Skeletal muscle cell (primary cell): ENCODE results near the gene C5orf34.
"Not testable (repeated sequence)": the region's sequence is repeated elsewhere in the genome, so short reads cannot be mapped to it uniquely, and the experiment has no call there.

ENCODE experiments used
- DNase-seq: peaks from one replicate; pipeline ENCODE4 v3.0.0-alpha.2; 2010; ENCODE audit warnings: low read depth
- H3K4me3 ChIP-seq: 2 replicates; pipeline ENCODE4 v1.5.1; 2011; ENCODE audit warnings: low read depth, mild to moderate bottlenecking, control low read depth, low read length, moderate library complexity

The C5orf34 gene, protein sequence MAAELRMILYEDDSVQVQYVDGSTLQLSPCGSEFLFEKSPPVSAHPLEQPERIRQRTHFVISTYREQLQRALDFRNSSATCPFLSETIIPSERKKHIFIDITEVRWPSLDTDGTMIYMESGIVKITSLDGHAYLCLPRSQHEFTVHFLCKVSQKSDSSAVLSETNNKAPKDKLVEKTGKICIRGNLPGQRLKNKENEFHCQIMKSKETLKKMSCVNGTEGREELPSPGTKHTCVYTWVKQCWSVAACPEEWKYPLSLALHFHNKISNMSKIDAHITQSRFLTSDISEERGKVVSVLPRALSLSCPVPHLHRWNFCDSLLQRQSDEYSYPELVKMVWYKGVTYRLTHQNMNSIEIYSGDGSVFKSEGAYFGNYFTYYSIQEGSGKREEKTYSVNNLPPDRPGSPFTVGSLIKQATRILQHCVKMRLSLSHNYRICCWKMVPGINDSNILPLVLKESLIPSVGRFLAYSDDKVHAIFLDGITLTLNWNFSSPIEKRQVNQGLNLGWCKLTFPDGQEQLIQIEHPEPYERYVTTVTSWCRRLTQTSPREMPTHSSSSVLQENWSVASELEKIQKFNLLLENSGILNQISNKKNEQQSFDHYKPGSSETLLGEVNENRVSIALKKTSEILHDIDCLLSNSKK

GRCh38 chr5:43514816-43515677, at the start of gene C5orf34:
TSS of gene C5orf34 (minus strand) at chr5:43515148. CDS start at chr5:43509339, 5,809 bp downstream.
- H3K4me3 ChIP-seq: peak within 1 kb of the TSS; percentile 79
- peak; percentile 81 for DNase-seq

- no peak overlapping the region for H3K4me3 ChIP-seq
- DNase-seq: no peak
Measured at GRCh38 chr5:43564289-43564850, 49.4 kb upstream of the C5orf34 start.

- no peak overlapping the region for H3K4me3 ChIP-seq
- DNase-seq: no peak
Measured at GRCh38 chr5:43563321-43563720, 48.4 kb upstream of the C5orf34 start.

GRCh38 chr5:43561356-43561755, 46.4 kb upstream of the C5orf34 start:
- peak; percentile 21 for DNase-seq
- no peak overlapping the region for H3K4me3 ChIP-seq

DNA sequence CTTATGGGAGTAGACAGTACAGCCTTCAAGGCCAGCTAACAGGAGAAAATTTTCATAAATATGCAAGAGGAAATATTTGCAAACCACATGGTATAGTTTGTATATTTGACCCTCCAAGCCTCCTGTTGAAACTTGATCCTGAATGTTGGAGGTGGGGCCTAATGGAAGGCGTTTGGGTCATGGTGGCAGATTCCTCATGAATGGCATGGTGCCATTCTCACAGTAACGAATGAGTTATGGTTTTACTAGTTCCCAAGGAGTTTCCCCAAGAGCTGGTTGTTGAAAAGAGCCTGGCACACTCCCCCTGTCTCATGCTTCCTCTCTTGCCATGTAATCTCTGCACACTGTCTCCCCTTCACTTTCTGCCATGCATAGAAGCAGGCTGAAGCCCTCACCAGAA, 45.2 kb upstream of the C5orf34 start:
- DNase-seq: peak; percentile 55
- no peak overlapping the region for H3K4me3 ChIP-seq

DNA sequence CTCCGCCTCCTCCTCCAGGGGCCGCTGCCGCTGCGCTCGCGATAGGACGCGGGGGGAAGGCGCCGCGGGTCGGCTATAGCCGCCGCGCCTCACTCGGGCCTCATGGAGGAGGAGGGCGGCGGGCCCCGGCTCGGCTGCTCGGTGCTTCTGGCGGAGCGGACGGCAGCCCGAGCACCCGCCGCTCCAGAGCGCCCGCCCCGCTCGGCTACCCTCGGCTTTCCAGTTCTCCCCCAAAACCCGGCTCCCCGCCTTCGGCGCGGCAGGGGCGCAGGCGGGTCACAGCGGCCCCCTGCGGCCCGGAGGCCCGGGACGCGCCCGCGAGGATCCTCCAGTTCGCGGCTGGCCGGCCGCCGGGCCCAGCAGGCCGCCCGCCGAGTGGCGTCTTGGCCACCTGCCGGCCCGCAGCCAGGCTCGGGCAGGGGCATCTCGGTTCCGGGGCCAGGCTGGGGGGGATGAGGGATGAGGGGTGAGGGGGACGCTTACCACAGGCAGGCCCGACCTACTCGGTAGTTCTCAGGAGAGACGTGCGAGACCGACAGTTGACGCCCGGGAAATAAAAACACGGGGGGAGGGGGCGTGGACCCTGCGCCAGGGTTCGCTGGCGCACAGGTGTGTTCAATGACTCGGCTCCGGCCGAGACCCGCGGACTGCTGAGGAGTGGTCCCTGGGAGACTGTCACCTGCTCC, 42.1 kb upstream of the C5orf34 start, which contains the start of gene PAIP1:
Gene PAIP1, minus strand, starts transcription at position 221 of the 686 bp plus-strand sequence. CDS start 231 bp downstream, outside the sequence.
- peak; percentile 67 for DNase-seq
- peak within 1 kb of the TSS; percentile 78 for H3K4me3 ChIP-seq

DNA sequence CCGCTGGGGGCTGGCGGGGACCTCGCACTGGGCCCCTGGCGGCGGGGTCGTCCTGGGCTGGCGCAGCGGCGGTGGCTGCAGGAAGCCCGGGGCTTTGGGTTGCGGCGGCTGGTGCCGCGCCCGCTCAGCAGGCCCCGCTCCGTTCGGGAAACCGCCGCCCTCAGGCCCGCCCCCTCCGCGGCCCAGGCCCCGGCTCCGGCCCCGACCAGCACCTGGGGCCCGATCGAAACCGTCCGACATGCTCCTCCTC, 41.6 kb upstream of the C5orf34 start:
- H3K4me3 ChIP-seq: peak overlapping the region; percentile 78
- not testable (repeated sequence) for DNase-seq

DNA sequence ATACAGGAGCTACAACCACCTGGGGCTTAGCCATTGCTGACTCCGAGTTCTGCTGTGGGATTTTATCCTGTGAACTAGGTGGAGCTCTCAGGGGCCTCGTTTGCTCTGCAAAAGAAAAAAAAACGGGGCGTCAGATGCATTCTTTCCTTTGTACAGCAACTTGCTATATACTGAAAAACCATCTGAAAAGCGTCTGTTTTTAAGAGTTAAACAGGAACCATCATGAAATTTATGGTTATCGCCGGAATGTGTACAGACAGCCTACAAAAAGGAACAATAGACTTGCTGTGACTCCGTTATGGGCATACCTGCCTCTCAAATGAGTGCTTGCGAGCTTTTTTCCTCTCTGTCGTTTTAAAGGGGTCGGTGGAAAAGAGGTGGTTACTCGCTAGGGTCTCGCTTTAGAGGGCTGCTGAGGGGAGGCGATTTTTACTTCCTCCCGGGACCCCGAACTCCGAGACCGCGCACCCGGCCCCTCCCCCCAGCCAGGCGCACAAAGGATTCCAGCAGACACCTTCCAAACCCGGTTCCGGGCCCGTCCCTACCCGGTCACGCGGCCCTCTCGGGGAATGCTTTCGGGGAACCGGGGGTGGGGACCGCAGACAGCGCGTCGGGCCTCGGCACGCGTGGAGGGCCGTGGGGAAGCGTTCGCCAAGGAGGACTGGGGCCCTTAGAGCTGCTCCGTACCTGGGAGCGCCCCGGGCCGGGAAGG, 41.1 kb upstream of the C5orf34 start:
- DNase-seq: no peak
- H3K4me3 ChIP-seq: peak overlapping the region; percentile 78

DNA sequence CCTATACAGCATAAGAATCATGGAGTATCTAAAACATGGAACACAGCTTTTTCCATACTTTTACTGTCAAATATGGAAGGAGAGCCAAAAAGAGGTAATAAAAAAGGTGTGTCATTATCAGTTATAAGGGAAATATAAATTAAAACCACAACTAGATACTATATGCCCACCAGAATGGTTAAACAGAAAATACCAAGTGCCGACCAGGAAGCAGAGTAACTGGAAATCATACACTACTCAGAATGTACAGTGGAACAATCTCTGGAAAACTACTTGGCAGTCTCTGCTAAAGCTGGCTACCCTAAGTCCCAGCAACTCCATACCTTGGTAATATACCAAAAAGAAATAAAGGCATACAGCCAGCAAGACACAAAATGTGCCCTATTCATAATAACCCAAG, 39.5 kb upstream of the C5orf34 start:
- no peak overlapping the region for H3K4me3 ChIP-seq
- no peak for DNase-seq

GRCh38 chr5:43553381-43553780, 38.4 kb upstream of the C5orf34 start:
- no peak overlapping the region for H3K4me3 ChIP-seq
- DNase-seq: no peak

GRCh38 chr5:43551731-43552130, 36.8 kb upstream of the C5orf34 start:
- no peak for DNase-seq
- H3K4me3 ChIP-seq: no peak overlapping the region

GRCh38 chr5:43549272-43549671, 34.3 kb upstream of the C5orf34 start:
- not testable (repeated sequence) for H3K4me3 ChIP-seq, DNase-seq

- DNase-seq: no peak
Measured at GRCh38 chr5:43548358-43548757, 33.4 kb upstream of the C5orf34 start.

GRCh38 chr5:43547532-43547931, 32.6 kb upstream of the C5orf34 start:
- DNase-seq: no peak
- no peak overlapping the region for H3K4me3 ChIP-seq

More at GRCh38 chr5:43548358-43548757, 33.4 kb upstream of the C5orf34 start:
- no peak overlapping the region for H3K4me3 ChIP-seq

DNA sequence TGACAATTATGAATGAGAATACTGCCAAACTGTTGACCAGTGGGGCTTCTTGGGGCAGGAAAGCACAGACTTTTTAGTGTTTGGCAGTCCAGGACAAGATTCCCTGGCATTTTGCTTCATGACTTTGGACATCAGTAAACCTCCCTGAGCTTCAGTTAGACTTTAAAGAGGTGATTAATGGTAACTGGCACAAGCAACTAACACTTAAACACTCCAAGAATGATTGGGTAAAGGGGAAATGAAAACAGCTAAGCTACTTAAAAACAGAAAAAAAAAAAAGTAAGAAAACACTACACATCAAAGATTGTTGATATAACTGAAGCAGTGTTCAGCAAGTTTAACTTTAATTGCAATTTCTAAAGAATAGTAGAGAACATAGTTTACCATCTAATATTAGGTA, 28.5 kb upstream of the C5orf34 start:
- H3K4me3 ChIP-seq: no peak overlapping the region
- no peak for DNase-seq

DNA sequence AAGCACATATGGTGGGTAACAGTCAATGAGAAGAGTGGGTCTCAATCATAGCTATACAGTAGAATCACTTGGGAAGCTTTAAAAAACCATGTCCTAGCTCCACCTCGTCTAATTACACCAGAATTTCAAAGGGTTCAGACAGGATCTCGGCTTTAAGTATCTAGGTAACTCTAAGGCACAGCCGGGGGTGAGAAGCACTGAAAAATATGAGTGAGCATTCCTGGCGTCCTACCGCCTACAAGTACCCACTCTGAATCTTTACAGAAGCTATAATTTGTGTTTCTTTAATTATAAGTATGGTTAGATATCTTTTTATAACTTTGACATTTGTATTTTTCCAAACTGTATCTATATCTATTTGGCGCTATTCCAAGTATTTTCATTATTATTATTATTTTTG, 25.8 kb upstream of the C5orf34 start:
- no peak for DNase-seq
- H3K4me3 ChIP-seq: no peak overlapping the region

DNA sequence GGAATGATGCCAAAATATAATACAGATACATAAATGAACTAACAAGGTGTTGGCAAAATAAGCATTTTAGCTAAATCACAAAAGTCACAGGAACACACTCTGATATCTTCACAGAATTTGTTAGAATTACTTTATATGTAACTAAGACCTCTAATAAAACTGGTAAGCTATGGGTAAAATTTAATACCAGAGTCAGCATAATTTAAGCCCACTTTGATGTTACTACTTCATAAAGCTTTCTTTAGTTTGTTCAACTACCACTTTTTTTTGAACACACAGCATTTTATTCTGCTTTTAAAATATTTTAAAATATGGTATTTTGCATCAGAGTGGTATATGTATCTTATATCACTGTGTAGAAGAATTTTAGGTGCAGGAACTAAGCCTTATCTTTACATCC, 22.0 kb upstream of the C5orf34 start:
- H3K4me3 ChIP-seq: no peak overlapping the region
- DNase-seq: no peak

DNA sequence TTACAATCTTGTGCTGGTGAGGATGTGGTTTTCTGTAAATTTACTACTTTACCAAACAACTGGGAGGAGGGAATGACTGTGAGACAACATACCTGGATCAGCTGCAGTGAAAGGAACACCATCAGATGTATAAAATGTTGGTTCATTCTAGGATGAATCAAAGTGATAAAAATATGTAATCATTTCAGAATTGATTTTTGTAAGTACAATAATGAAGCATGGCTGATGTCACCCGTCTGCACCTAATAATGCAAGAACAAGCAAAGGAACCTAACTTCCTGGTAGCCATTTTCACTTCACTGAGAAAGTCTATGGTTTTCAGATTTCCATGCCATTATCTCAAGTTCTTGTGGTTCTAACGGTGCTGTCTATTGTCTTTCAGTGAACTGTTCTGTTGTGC, 18.7 kb upstream of the C5orf34 start:
- H3K4me3 ChIP-seq: no peak overlapping the region
- no peak for DNase-seq

DNA sequence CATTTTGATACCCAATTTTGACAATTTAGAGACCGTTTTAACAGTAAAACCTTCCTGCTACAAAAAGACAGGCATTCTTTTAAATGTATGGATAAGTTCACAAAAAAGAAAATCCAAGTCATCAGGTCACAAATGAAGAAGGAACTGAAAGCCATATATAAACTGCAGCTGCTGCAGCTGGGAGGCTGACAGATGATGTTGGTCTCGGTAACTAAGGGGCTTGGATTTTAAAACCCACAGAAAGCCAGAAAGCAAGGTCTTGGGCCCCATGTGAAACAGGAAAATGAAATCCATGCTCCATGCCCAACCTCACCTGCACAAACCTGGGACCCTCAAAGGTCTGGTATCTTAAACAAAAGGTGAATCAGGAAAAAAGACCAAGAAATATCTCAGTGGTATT, 15.7 kb upstream of the C5orf34 start:
- no peak for DNase-seq
- H3K4me3 ChIP-seq: no peak overlapping the region
